Karpas-422 (cell line): ENCODE results near the gene CD4. TPM values are rescaled to one million over a fixed set of nuclear protein-coding genes. Genes with fewer than 3 reads are reported as not detected.
A peak's percentile ranks its signal among the peaks of the same experiment; 100 is the strongest.

ENCODE experiments used
- DNase-seq: peaks from one replicate; pipeline ENCODE4 v3.0.0-alpha.2; 2015
- H2AFZ ChIP-seq: fragments of 200-600 bp; sonication (generic); 2 replicates; pipeline ENCODE4 v1.6.1; 2014; ENCODE audit warnings: antibody characterized with exemption, low read length, mixed read lengths
- H3K27ac ChIP-seq: fragments of 200-600 bp; sonication (generic); 2 replicates; pipeline ENCODE4 v1.5.1; 2014; ENCODE audit warnings: mild to moderate bottlenecking, low read length, moderate library complexity
- H3K27me3 ChIP-seq: fragments of 200-600 bp; sonication (generic); 2 replicates; pipeline ENCODE4 v1.6.1; 2014; ENCODE audit warnings: low read length, mixed read lengths
- H3K36me3 ChIP-seq: fragments of 200-600 bp; sonication (generic); 2 replicates; pipeline ENCODE4 v1.6.1; 2014; ENCODE audit warnings: low read length, mixed read lengths; ENCODE audit not compliant: insufficient read depth
- H3K4me1 ChIP-seq: fragments of 200-600 bp; sonication (generic); 2 replicates; pipeline ENCODE4 v1.6.1; 2014; ENCODE audit warnings: mild to moderate bottlenecking, low read length, mixed read lengths
- H3K4me2 ChIP-seq: fragments of 200-600 bp; sonication (generic); 2 replicates; pipeline ENCODE4 v1.6.1; 2014; ENCODE audit warnings: low read length, low read depth, mild to moderate bottlenecking; ENCODE audit not compliant: poor library complexity, severe bottlenecking
- H3K4me3 ChIP-seq: fragments of 200-600 bp; sonication (generic); 2 replicates; pipeline ENCODE4 v1.5.1; 2014; ENCODE audit warnings: mild to moderate bottlenecking, antibody characterized with exemption, low read length, mixed read lengths
- H3K79me2 ChIP-seq: fragments of 200-600 bp; sonication (generic); 2 replicates; pipeline ENCODE4 v1.6.1; 2014; ENCODE audit warnings: mild to moderate bottlenecking, low read length, mixed read lengths
- H3K9ac ChIP-seq: fragments of 200-600 bp; sonication (generic); 2 replicates; pipeline ENCODE4 v1.6.0; 2014; ENCODE audit warnings: low read length
- H3K9me2 ChIP-seq: fragments of 200-600 bp; sonication (generic), shearing (Covaris generic); replicated peaks from 2 replicates; pipeline ENCODE4 v1.6.0; 2014; ENCODE audit warnings: mild to moderate bottlenecking, low read length, moderate library complexity; ENCODE audit not compliant: insufficient read depth
- H3K9me3 ChIP-seq: fragments of 300-700, 200-600 bp; sonication (generic); 2 replicates; pipeline ENCODE4 v1.6.1; 2014; ENCODE audit warnings: low read length, mixed read lengths
- H4K20me1 ChIP-seq: fragments of 200-600 bp; sonication (generic); 2 replicates; pipeline ENCODE4 v1.6.1; 2014; ENCODE audit warnings: mild to moderate bottlenecking, antibody characterized with exemption, low read length, low read depth; ENCODE audit not compliant: insufficient read depth
- total RNA-seq: library from RNA; depleted of rRNA; stranded (reverse); fragments of >200 nt; shearing (Covaris generic); gene quantifications from 2 replicates; pipeline ENCODE4 v1.2.3, GENCODE V29; 2014; ENCODE audit warnings: low replicate concordance

CD4 gene
- total RNA-seq, 1 experiment from 2014 or later = not detected

DNA sequence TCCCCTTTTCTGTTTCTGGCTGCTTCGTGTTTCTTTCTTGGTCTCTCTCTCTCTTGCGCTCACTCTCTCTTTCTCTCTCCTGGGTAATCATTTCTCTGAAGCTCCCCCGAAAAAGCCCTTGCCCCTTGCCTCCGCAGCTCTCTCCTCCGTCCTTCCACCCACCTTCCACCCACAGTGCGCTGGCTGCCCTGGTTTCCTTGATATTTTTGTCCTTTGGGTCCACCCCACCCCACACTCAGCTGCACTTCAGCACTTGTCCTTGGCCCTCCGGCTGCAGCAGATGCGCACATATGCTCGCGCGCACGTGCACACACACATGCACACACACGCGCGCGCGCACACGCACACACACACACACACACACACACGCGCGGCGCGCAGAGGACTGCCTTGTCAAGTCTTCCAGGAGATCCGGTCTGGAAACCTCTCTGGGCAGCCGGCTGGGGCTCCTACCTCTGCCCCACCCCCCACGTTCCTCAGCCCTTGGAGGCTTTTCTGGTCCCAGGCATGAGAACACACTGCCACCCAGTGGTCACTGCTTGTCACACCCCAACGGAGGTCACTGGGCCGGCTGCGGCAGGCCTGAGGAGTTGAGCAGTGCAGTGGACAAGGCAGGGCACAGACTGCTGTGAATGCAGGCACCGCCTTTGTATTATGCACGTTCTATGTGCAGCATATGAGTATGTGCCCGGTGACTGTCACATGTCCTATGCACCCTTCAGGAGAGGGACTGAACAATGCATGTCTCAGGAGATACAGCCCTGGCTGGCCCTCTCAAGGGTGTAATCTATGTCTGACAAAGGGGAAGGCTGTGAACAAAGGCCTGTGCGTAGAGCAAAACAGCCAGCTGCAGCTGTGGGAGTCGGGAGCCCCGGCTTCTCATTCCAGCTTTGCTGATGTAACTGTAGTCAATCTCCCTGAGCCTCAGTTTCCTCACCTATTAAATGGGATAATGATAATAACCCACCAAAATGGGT lies 10.5 kb upstream of the CD4 start:
- peaks cover 12% of the 10 kb centered on the region for H3K4me1 ChIP-seq
- no peak overlapping the region for H3K27ac ChIP-seq
- peak overlapping the region; percentile 59 for H3K9ac ChIP-seq
- H3K9me3 ChIP-seq = no peaks in the 10 kb centered on the region
- no peaks in the 10 kb centered on the region for H3K36me3 ChIP-seq
- H3K4me3 ChIP-seq = peak overlapping the region; percentile 69
- no peaks in the 10 kb centered on the region for H3K79me2 ChIP-seq
- no peaks in the 10 kb centered on the region for H3K27me3 ChIP-seq
- H3K9me2 ChIP-seq = no peaks in the 10 kb centered on the region
- peak overlapping the region; percentile 74; the same call in 1 of the 2 replicates for H2AFZ ChIP-seq
- no peaks in the 10 kb centered on the region for H4K20me1 ChIP-seq
- DNase-seq = peak; percentile 97
- H3K4me2 ChIP-seq = peak overlapping the region; percentile 82

DNA sequence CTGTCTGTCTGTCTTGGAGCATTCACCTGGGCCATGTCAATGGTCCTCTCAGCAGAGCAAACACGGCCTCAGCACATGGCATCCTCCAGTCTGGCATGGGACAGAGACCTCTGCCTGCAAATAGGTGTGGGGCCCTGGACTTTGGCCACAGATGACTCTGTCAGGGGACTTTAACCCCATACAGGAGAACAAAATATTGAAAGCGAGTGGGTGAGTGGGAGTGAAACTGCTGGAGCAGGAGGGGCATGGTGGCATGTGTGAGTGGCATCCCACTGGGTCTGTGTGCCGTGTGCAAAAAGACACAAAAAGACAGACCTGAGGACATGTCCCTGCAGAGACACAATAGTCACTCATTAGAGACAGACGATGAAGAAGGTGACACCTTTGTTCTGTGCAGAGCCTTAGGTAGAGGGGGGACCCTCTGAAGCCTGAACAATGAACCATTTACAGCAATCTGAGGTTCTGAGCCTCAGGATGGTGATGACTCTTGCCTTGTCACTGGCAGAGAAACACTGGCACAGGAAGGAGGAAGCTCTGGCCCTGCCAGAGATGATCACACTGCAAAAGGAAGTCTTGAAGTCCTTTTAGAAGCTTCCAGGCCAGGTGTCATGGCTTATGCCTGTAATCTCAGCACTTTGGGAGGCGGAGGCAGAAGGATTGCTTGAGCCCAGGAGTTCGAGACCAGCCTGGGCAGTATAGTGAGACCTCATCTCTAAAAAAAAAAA lies 9.5 kb upstream of the CD4 start:
- Histone ChIP-seq H3K9ac (no peak overlapping the region), H3K4me3 (no peak overlapping the region), H3K9me3 (no peaks in the 10 kb centered on the region), H2AFZ (no peak overlapping the region), H3K79me2 (no peaks in the 10 kb centered on the region), H4K20me1 (no peaks in the 10 kb centered on the region), H3K9me2 (no peaks in the 10 kb centered on the region), H3K36me3 (no peaks in the 10 kb centered on the region), H3K27me3 (no peaks in the 10 kb centered on the region), H3K4me1 (peaks cover 12% of the 10 kb centered on the region), H3K27ac (no peak overlapping the region), H3K4me2 (no peak overlapping the region)
- no peak for DNase-seq

GRCh38 chr12:6780573-6780972 lies 8.8 kb upstream of the CD4 start:
- no peaks in the 10 kb centered on the region for H4K20me1 ChIP-seq
- no peak overlapping the region for H2AFZ ChIP-seq
- H3K27me3 ChIP-seq = no peaks in the 10 kb centered on the region
- no peak overlapping the region for H3K9ac ChIP-seq
- peaks cover 12% of the 10 kb centered on the region for H3K4me1 ChIP-seq
- H3K79me2 ChIP-seq = no peaks in the 10 kb centered on the region
- no peak overlapping the region for H3K4me2 ChIP-seq
- DNase-seq = no peak
- no peaks in the 10 kb centered on the region for H3K9me3 ChIP-seq
- H3K4me3 ChIP-seq = no peak overlapping the region
- H3K36me3 ChIP-seq = no peaks in the 10 kb centered on the region
- no peaks in the 10 kb centered on the region for H3K9me2 ChIP-seq
- no peak overlapping the region for H3K27ac ChIP-seq

DNA sequence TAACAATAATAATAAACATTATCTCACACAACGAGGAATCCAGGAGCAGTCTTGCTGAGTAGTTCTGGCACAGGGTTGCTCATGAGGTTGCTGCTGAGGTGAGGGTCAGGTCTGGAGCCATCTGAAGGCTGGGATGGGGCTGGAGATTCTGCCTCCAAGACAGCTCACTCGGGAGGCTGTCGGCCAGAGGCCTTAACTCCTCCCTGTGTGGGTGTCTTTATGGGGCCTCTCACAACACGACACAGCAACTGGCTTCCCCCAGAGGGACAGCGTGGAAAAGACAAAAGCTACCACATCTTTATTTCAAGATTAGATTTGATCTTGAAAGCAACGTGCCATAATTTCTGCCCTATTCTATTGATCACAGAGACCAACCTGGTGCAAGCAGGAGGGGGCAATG lies 7.2 kb upstream of the CD4 start:
- no peak overlapping the region for H3K27ac ChIP-seq
- no peaks in the 10 kb centered on the region for H3K9me2 ChIP-seq
- H3K27me3 ChIP-seq = no peaks in the 10 kb centered on the region
- no peak for DNase-seq
- peak overlapping the region; percentile 52 for H2AFZ ChIP-seq
- no peaks in the 10 kb centered on the region for H4K20me1 ChIP-seq
- no peaks in the 10 kb centered on the region for H3K9me3 ChIP-seq
- no peaks in the 10 kb centered on the region for H3K36me3 ChIP-seq
- no peak overlapping the region for H3K4me3 ChIP-seq
- peaks cover 12% of the 10 kb centered on the region for H3K4me1 ChIP-seq
- no peak overlapping the region for H3K4me2 ChIP-seq
- no peaks in the 10 kb centered on the region for H3K79me2 ChIP-seq
- H3K9ac ChIP-seq = no peak overlapping the region

GRCh38 chr12:6782850-6783566 lies 6.3 kb upstream of the CD4 start:
- Histone ChIP-seq H3K9me3 (no peaks in the 10 kb centered on the region), H3K27me3 (no peaks in the 10 kb centered on the region), H3K27ac (no peak overlapping the region), H3K4me2 (no peak overlapping the region), H2AFZ (no peak overlapping the region), H3K9me2 (no peaks in the 10 kb centered on the region), H3K9ac (no peak overlapping the region), H3K4me1 (peaks cover 11% of the 10 kb centered on the region), H3K79me2 (no peaks in the 10 kb centered on the region), H3K4me3 (no peak overlapping the region), H3K36me3 (no peaks in the 10 kb centered on the region), H4K20me1 (no peaks in the 10 kb centered on the region)
- DNase-seq = no peak

DNA sequence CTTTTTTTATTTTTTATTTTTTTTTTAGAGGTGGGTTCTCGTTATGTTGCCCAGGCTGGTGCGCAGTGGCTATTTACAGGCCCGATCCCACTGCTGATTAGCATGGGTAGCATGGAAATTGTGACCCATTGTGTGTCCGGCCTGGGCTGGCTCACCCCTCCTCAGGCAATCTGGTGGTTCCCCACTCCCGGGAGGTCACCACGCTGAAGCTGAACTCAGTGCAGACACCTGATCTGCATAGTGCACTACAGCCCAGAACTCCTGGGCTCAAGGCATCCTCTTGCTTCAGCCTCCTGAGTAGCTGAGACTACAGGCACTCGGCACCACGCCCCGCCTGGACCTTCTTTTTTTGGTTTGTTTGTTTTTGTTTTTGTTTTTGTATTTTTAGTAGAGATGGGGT lies 5.5 kb upstream of the CD4 start:
- Histone ChIP-seq H3K4me3 (no peak overlapping the region), H3K27ac (no peak overlapping the region), H3K79me2 (no peaks in the 10 kb centered on the region), H3K4me1 (peaks cover 3% of the 10 kb centered on the region), H3K36me3 (no peaks in the 10 kb centered on the region), H3K9me3 (no peaks in the 10 kb centered on the region), H2AFZ (no peak overlapping the region), H3K27me3 (no peaks in the 10 kb centered on the region), H3K9ac (no peak overlapping the region), H3K4me2 (no peak overlapping the region), H3K9me2 (no peaks in the 10 kb centered on the region), H4K20me1 (no peaks in the 10 kb centered on the region)
- no peak for DNase-seq

- H3K27me3 ChIP-seq = no peaks in the 10 kb centered on the region
- no peaks in the 10 kb centered on the region for H3K36me3 ChIP-seq
- no peak overlapping the region for H3K9ac ChIP-seq
- no peak for DNase-seq
- H3K27ac ChIP-seq = no peak overlapping the region
- H3K9me2 ChIP-seq = no peaks in the 10 kb centered on the region
- no peak overlapping the region for H3K4me3 ChIP-seq
- H4K20me1 ChIP-seq = no peaks in the 10 kb centered on the region
- H2AFZ ChIP-seq = no peak overlapping the region
- no peaks in the 10 kb centered on the region for H3K79me2 ChIP-seq
- H3K4me1 ChIP-seq = no peaks in the 10 kb centered on the region; the same call in 1 of the 2 replicates
- no peak overlapping the region for H3K4me2 ChIP-seq
- no peaks in the 10 kb centered on the region for H3K9me3 ChIP-seq
Observed at GRCh38 chr12:6784296-6784695, 5.0 kb upstream of the CD4 start.

DNA sequence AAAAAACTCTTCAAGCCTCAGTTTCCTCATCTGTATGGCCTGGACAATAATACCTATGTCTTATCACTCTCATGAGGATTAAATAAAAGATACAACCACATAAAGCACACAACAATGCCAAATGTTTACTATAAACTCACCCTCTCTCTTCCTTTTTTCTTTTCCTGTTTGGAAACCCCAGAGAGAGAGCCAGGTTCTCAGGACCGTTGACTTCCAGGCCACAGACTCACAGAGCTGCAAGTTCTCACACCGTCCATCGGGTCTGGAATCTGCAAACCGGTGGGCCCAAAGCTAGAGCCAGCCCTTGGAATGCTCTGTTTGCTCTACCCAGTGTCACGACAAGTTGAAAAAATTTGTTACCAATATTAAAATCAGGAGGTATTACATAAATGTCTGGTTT lies 4.6 kb upstream of the CD4 start:
- H3K4me1 ChIP-seq = no peaks in the 10 kb centered on the region
- no peak overlapping the region for H2AFZ ChIP-seq
- H4K20me1 ChIP-seq = no peaks in the 10 kb centered on the region
- no peak overlapping the region for H3K27ac ChIP-seq
- DNase-seq = no peak
- H3K4me3 ChIP-seq = no peak overlapping the region
- H3K9me3 ChIP-seq = no peaks in the 10 kb centered on the region
- H3K27me3 ChIP-seq = no peaks in the 10 kb centered on the region
- H3K4me2 ChIP-seq = no peak overlapping the region
- H3K9me2 ChIP-seq = no peaks in the 10 kb centered on the region
- no peaks in the 10 kb centered on the region for H3K36me3 ChIP-seq
- no peak overlapping the region for H3K9ac ChIP-seq
- no peaks in the 10 kb centered on the region for H3K79me2 ChIP-seq
